D721Med (cell line): ENCODE measurements around the gene NELFB.

Experiments
- DNase-seq: peaks from one replicate; pipeline ENCODE4 v3.0.0; 2011; ENCODE audit warnings: low spot score; ENCODE audit not compliant: insufficient read length
- FAIRE-seq: peaks from 2 replicates; lab custom pipeline; 2011; peaks lifted over from hg19 to GRCh38; lab: Jason Lieb, UNC
- TF ChIP-seq, protein P1 (sequence below): IDR thresholded peaks from 2 replicates; pipeline ENCODE4 v1.5.1; 2012; ENCODE audit warnings: mild to moderate bottlenecking, control low read depth; ENCODE audit not compliant: insufficient read depth; ENCODE audit errors: missing control alignments

NELFB gene

DNA sequence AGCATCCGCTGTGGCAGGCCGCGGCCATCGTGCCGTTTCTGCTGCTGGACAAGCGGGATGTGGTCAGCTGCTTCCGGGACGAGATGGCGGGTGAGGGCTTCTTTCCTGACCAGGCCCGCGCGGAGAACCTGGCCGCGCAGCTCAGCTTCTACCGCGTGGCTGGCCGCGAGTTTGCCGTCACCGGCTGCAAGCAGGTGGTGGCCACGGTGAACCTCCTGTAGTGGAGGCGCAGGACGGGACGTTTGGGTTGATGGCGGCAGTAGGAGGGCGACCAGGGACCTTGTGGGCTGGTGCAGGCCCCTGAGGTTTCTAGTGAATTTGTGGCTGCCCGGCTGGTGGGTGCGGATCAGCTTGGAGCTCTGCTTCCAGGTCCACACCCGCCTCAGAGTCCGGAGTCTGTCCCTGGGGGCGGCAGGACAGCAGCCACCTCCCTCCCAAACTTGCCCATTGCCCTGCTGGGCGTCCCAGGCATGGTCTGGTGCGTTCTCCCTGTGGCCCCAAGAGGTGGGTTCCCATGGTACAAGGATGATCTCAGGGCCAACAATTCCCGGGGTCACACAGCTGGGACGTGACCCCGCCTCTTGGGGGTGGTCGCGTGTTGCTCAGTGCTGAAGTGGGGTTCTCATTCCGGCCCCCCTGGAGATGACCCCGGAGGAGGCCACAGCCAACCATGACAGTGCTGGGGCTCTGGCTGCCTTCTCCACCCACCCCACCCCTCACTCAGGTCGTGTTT, 24.8 kb downstream of the NELFB start:
- TF ChIP-seq, protein P1, sequence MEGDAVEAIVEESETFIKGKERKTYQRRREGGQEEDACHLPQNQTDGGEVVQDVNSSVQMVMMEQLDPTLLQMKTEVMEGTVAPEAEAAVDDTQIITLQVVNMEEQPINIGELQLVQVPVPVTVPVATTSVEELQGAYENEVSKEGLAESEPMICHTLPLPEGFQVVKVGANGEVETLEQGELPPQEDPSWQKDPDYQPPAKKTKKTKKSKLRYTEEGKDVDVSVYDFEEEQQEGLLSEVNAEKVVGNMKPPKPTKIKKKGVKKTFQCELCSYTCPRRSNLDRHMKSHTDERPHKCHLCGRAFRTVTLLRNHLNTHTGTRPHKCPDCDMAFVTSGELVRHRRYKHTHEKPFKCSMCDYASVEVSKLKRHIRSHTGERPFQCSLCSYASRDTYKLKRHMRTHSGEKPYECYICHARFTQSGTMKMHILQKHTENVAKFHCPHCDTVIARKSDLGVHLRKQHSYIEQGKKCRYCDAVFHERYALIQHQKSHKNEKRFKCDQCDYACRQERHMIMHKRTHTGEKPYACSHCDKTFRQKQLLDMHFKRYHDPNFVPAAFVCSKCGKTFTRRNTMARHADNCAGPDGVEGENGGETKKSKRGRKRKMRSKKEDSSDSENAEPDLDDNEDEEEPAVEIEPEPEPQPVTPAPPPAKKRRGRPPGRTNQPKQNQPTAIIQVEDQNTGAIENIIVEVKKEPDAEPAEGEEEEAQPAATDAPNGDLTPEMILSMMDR: no peak
- DNase-seq (no peak), FAIRE-seq (no peak)

DNA sequence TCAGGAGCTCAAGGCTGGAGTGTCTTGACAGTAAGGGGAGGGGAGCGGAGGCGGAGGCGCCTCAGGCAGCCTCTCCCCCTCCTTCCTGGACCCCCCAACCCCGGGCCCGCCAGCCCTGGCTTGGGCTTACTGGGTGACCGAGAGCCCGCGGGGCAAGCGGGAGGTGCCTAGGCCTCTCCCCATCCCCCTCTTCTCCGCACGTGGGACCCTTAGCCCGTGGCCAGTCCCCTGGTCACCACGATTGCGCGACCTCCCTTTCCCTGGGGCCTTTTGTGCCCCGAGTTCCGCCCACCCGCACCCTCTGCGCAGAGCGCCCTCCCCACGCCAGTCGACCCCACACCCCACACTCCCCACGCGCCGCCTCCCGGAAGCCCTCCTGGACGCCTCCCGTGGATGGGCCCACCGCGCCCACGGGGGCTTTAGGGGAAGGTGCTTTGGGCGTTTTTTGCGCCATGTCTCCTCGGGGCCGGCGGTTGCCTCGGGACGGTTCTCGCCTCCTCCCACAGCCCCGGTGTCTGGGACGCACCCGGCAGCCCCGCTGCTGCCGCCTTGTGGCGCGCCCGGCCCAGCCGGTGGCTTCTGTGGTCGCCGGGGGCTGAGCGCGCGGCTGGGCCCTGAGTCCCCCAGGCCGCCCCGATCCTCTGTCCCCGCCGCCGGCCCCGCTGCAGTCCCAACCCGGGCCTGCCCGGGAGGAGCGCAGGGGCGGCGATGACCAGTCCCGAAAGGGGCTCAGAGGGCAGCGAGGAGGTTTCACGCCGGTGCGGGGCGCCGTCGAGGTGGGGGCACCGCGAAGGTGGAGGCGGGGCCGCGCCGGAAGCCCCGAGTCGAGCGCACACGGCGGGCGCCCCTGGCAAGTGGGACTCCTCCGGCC, 25.6 kb downstream of the NELFB start:
- TF ChIP-seq, protein P1: peak; percentile 29
- FAIRE-seq (no peak), DNase-seq (no peak)

DNA sequence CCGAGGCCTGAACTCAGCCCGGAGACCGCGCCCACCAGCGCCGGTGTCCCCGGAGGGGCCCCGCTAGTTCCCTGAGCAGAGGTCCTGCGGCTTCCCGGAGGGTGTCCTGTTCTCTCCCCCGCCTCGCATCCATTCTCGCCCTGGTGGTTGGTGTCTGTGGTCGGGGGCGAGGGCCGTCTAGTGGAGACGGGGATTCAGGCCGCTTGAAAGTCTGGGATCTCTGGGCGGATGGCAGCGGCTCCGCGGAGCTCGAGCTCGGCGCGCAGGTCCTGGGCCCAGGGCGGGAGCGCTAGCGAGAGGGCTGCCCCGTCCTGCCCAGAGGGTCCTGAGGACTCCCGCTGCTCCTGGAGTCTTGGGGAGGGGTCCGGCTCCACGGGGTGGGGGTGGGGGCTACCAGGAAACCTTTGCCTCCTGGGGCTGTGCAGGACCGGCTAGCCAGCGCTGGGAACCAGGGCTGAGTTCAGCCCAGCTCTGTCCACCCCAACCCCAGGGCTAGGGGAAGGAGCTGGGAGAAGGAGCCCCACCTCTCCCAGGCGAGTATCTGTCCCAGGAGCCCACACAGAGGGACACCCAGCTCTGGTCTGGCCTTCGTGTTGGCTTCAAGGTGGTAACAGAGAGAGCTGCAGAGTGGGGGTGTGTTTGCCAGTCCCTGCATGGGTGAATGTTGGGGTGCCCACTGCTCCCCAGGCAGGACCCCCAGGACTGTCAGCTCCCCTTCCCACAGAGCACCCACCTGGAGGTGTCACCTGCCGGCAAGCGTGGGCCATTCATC, 26.4 kb downstream of the NELFB start:
- no peak for DNase-seq
- no peak for FAIRE-seq
- TF ChIP-seq, protein P1: no peak

DNA sequence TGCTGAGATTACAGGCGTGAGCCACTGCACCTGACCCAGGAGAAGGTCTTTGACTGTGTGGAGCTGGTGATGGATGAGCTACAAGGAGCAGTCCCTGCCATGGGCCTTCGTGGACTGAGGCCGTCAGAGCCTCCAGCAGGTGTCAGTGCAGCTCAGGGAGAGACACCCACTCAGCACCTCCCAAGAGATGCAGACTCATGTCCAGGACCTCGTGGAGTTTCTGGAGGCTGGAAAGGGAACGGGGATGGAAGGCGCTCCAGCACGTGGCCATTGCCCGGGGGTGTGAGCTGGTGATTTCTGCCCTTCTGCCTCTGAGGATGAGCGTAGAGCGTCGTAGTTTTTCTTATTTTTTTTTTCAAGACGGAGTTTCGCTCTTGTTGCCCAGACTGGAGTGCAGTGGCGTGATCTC, 31.9 kb downstream of the NELFB start:
- DNase-seq: no peak
- TF ChIP-seq, protein P1: peak; percentile 59
- no peak for FAIRE-seq

DNA sequence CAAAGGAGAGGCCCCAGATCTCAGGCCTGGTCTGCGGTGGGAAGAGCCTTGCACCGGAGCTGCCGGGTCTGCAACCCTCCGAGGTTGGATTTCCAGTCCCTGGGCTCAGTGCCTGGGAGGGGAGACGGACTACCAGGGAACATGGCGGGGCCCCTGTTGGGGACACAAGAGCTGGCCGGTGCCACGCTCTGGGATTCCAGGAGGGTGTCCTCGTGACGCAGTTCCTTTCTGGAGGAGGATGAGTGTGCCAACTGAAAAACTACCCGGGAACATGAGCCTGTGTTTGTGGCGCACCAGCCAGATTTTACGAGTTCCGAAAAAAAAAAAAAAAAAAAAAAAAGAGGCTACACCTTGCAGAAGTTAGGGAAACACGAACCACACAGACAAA, 38.0 kb downstream of the NELFB start:
- FAIRE-seq (no peak), DNase-seq (no peak)
- TF ChIP-seq, protein P1: no peak

DNA sequence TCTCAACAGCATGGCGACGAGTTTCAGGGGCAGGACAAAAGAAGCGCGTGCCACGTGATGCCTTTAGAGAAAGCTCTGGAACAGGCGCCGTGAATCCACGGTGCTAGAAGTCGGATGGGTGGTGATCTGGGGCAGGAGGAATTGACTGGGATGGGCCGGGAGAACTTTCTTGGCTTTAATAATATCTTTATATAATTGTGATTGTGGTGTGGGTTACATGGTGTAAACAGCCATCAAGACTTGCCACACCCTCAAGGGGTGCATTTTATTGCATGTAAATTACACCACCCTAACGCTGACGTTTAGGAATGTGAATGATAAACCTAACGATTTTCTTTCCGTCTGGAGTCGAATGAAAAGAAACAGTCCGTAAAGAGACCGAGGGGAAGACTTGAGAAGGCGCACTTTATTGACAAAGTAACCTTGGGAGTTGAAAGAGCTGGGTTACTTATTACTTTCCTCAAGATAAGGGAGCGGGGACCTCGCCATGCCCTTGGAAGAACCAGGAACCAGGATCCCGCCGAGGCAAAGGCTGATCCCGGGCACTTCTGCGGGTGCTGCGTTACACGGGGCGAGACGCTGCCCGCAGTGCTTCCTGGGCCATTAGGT, 38.5 kb downstream of the NELFB start:
- DNase-seq (no peak), FAIRE-seq (no peak)
- TF ChIP-seq, protein P1: no peak
